Measurements from ENCODE around the gene PADI3. TPM values are rescaled to one million over a fixed set of nuclear protein-coding genes. Genes with fewer than 3 reads are reported as not detected.
A peak's percentile ranks its signal among the peaks of the same experiment; 100 is the strongest.

Gene PADI3
- polyA plus RNA-seq, 1 donor (not counting 4 experiments of a cell fraction or from before 2014, with no cell fraction given) = 6.1 TPM

GRCh38 chr1:17245816-17246325 lies 3.0 kb upstream of the PADI3 start:
- TF ChIP-seq, protein P1, sequence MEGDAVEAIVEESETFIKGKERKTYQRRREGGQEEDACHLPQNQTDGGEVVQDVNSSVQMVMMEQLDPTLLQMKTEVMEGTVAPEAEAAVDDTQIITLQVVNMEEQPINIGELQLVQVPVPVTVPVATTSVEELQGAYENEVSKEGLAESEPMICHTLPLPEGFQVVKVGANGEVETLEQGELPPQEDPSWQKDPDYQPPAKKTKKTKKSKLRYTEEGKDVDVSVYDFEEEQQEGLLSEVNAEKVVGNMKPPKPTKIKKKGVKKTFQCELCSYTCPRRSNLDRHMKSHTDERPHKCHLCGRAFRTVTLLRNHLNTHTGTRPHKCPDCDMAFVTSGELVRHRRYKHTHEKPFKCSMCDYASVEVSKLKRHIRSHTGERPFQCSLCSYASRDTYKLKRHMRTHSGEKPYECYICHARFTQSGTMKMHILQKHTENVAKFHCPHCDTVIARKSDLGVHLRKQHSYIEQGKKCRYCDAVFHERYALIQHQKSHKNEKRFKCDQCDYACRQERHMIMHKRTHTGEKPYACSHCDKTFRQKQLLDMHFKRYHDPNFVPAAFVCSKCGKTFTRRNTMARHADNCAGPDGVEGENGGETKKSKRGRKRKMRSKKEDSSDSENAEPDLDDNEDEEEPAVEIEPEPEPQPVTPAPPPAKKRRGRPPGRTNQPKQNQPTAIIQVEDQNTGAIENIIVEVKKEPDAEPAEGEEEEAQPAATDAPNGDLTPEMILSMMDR (optimal IDR thresholded peaks at IDR 0.05 in 1 of 3, IDR thresholded peaks at IDR 0.05 in 1 of 3, conservative IDR thresholded peaks at IDR 0.05 in 1 of 3; ENCODE audit: extremely low read depth in 1 of 3, insufficient read depth in 2 of 3, low read length in 3 of 3) = no peak
- no peak for TF ChIP-seq EZH2 (IDR thresholded peaks at IDR 0.05; ENCODE audit: low read length)
- Histone ChIP-seq H4K20me1 (ENCODE audit: control insufficient read depth, extremely low read depth, insufficient read depth, low read length) (no peaks in the 10 kb centered on the region), H3K27ac (ENCODE audit: control insufficient read depth, insufficient read depth, low read length) (no peak overlapping the region), H3K4me2 (ENCODE audit: control insufficient read depth, extremely low read depth, insufficient read depth, low read depth, low read length) (no peak overlapping the region), H3K9me1 (ENCODE audit: control insufficient read depth, extremely low read depth, insufficient read depth, low read length) (no peaks in the 10 kb centered on the region), H3K4me3 (ENCODE audit: control insufficient read depth in 2 of 3, extremely low read depth in 1 of 3, insufficient read depth in 2 of 3, low read depth in 1 of 3, low read length in 3 of 3) (no peak overlapping the region), H2AFZ (ENCODE audit: control insufficient read depth, low read length) (no peak overlapping the region), H3K79me2 (ENCODE audit: control insufficient read depth, insufficient read depth, low read length) (no peaks in the 10 kb centered on the region), H3K4me1 (ENCODE audit: control insufficient read depth, extremely low read depth, insufficient read depth, low read length) (peaks cover 42% of the 10 kb centered on the region), H3K9me3 (ENCODE audit: control insufficient read depth, low read depth, low read length) (no peaks in the 10 kb centered on the region), H3K27me3 (ENCODE audit: control insufficient read depth, extremely low read depth, insufficient read depth, low read length) (no peaks in the 10 kb centered on the region), H3K9ac (ENCODE audit: control insufficient read depth, extremely low read depth, insufficient read depth, low read length) (no peak overlapping the region), H3K36me3 (ENCODE audit: control insufficient read depth in 2 of 2, extremely low read depth in 1 of 2, insufficient read depth in 2 of 2, low read length in 2 of 2) (no peaks in the 10 kb centered on the region)
- dilution Hi-C loops (cut with MboI; ENCODE audit: extremely low pct_ligation_motif_present, low sequenced_read_pairs) = no loop called here
- DNase-seq (ENCODE audit: low read depth, low spot score) = no peak
- no peak for FAIRE-seq

- H3K9ac ChIP-seq (ENCODE audit: control insufficient read depth, extremely low read depth, insufficient read depth, low read length) = no peak overlapping the region
- no peak overlapping the region for H3K27ac ChIP-seq (ENCODE audit: control insufficient read depth, insufficient read depth, low read length)
- H2AFZ ChIP-seq (ENCODE audit: control insufficient read depth, low read length) = no peak overlapping the region
- no peaks in the 10 kb centered on the region for H3K9me3 ChIP-seq (ENCODE audit: control insufficient read depth, low read depth, low read length)
- H3K27me3 ChIP-seq (ENCODE audit: control insufficient read depth, extremely low read depth, insufficient read depth, low read length) = no peaks in the 10 kb centered on the region
- no peak overlapping the region for H3K4me2 ChIP-seq (ENCODE audit: control insufficient read depth, extremely low read depth, insufficient read depth, low read depth, low read length)
- DNase-seq (ENCODE audit: low read depth, low spot score) = no peak
- dilution Hi-C loops (cut with MboI; ENCODE audit: extremely low pct_ligation_motif_present, low sequenced_read_pairs) = no loop called here
- H3K9me1 ChIP-seq (ENCODE audit: control insufficient read depth, extremely low read depth, insufficient read depth, low read length) = no peaks in the 10 kb centered on the region
- H4K20me1 ChIP-seq (ENCODE audit: control insufficient read depth, extremely low read depth, insufficient read depth, low read length) = no peaks in the 10 kb centered on the region
- no peak for TF ChIP-seq EZH2 (IDR thresholded peaks at IDR 0.05; ENCODE audit: low read length)
- TF ChIP-seq, protein P1 (optimal IDR thresholded peaks at IDR 0.05 in 1 of 3, IDR thresholded peaks at IDR 0.05 in 1 of 3, conservative IDR thresholded peaks at IDR 0.05 in 1 of 3; ENCODE audit: extremely low read depth in 1 of 3, insufficient read depth in 2 of 3, low read length in 3 of 3) = no peak
- H3K79me2 ChIP-seq (ENCODE audit: control insufficient read depth, insufficient read depth, low read length) = no peaks in the 10 kb centered on the region
- no peaks in the 10 kb centered on the region for H3K36me3 ChIP-seq (ENCODE audit: control insufficient read depth in 2 of 2, extremely low read depth in 1 of 2, insufficient read depth in 2 of 2, low read length in 2 of 2)
- FAIRE-seq = peak; percentile 43
- H3K4me3 ChIP-seq (ENCODE audit: control insufficient read depth in 2 of 3, extremely low read depth in 1 of 3, insufficient read depth in 2 of 3, low read depth in 1 of 3, low read length in 3 of 3) = no peak overlapping the region
- peaks cover 53% of the 10 kb centered on the region for H3K4me1 ChIP-seq (ENCODE audit: control insufficient read depth, extremely low read depth, insufficient read depth, low read length)
These were observed 1.9 kb upstream of the PADI3 start for GRCh38 chr1:17246971-17247370.
